Activated T-cell treated with anti-CD3 and anti-CD28 coated beads, Interleukin-2, amount 50 U/mL, for 72 hours (primary cell): Measurements from ENCODE around the gene NAE1. TPM values are rescaled to one million over a fixed set of nuclear protein-coding genes. Genes with fewer than 3 reads are reported as not detected.
"Not testable (repeated sequence)": the region's sequence is repeated elsewhere in the genome, so short reads cannot be mapped to it uniquely, and the experiment has no call there.

Experiments used
- ATAC-seq, 2 donors: fragments of 150-1000 bp; cut with Tn5 transposase; replicated peaks in 1 of 2; 2 replicates each; pipeline ENCODE4 v1.10.0; 2021; ENCODE audit warnings: moderate library complexity in 2 of 2, mild to moderate bottlenecking in 1 of 2
- DNase-seq, 2 donors: peaks; one replicate each; pipeline ENCODE4 v3.0.0; 2021 to 2022; ENCODE audit warnings: mixed read lengths in 1 of 2
- H3K27ac Mint-ChIP-seq: one replicate; pipeline ENCODE4 v1.8.0; 2022; ENCODE audit warnings: mild to moderate bottlenecking, moderate library complexity, mixed read lengths
- H3K27me3 Mint-ChIP-seq: one replicate; pipeline ENCODE4 v1.8.0; 2022; ENCODE audit warnings: low read depth, mixed read lengths
- H3K36me3 Mint-ChIP-seq, 2 donors: one replicate each; pipeline ENCODE4 v1.8.0; 2022; ENCODE audit warnings: mixed read lengths in 2 of 2, mild to moderate bottlenecking in 1 of 2; ENCODE audit not compliant: insufficient read depth in 2 of 2
- H3K4me1 Mint-ChIP-seq: one replicate; pipeline ENCODE4 v1.8.0; 2022; ENCODE audit warnings: low read depth, mixed read lengths
- H3K4me3 Mint-ChIP-seq, 2 donors: one replicate each; pipeline ENCODE4 v1.8.0; 2022; ENCODE audit warnings: mild to moderate bottlenecking in 2 of 2, mixed read lengths in 2 of 2, moderate library complexity in 2 of 2
- H3K9me3 Mint-ChIP-seq, 2 donors: one replicate each; pipeline ENCODE4 v1.8.0; 2022; ENCODE audit warnings: mixed read lengths in 2 of 2
- total RNA-seq, 2 donors: library from RNA; stranded (reverse); gene quantifications; one replicate each; pipeline ENCODE4 v1.2.3, GENCODE V29; 2022

Gene NAE1
- total RNA-seq, 2 donors from 2014 or later = 94.5 to 100 TPM

GRCh38 chr16:66811043-66811442, 19.7 kb downstream of the NAE1 start:
- Mint-ChIP-seq H3K27me3 (no peaks in the 10 kb centered on the region), H3K9me3 (no peaks in the 10 kb centered on the region), H3K27ac (no peak overlapping the region), H3K36me3 (peaks cover 0 to 22% of the 10 kb centered on the region in 2 donors), H3K4me3 (no peak overlapping the region), H3K4me1 (no peaks in the 10 kb centered on the region)
- ATAC-seq (no peak), DNase-seq (no peak)

GRCh38 chr16:66810391-66810790, 20.4 kb downstream of the NAE1 start:
- H3K36me3 Mint-ChIP-seq = peaks cover 3 to 26% of the 10 kb centered on the region in 2 donors
- ATAC-seq (no peak), DNase-seq (no peak)
- H3K4me1 Mint-ChIP-seq = no peaks in the 10 kb centered on the region
- H3K4me3 Mint-ChIP-seq = no peak overlapping the region
- H3K9me3 Mint-ChIP-seq = no peaks in the 10 kb centered on the region
- H3K27ac Mint-ChIP-seq = no peak overlapping the region
- no peaks in the 10 kb centered on the region for H3K27me3 Mint-ChIP-seq

- no peak for ATAC-seq
- no peak for DNase-seq
- Mint-ChIP-seq H3K36me3 (peaks cover 7 to 26% of the 10 kb centered on the region in 2 donors), H3K4me1 (no peaks in the 10 kb centered on the region), H3K9me3 (no peaks in the 10 kb centered on the region), H3K4me3 (no peak overlapping the region), H3K27ac (no peak overlapping the region), H3K27me3 (no peaks in the 10 kb centered on the region)
These were observed 21.0 kb downstream of the NAE1 start for GRCh38 chr16:66809765-66810164.

DNA sequence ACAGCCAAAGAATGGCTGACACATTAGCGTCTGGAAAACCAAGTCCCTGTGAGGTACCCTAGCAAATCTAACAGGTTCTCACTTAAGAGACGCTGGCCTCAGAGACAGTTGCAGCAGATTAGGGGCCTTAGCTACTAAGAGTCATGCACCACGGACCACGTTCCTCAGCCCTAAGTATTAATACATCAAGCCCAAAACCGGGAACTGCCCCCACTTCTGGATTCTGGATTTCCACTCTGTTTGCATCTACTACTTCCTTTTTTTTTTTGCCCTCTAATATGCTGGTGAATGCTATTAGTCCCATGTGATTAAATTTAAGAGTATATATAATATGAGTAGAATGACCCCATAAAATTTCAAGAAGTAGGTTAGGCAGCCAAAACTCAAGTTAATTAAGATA, 28.6 kb downstream of the NAE1 start:
- H3K27ac Mint-ChIP-seq = no peak overlapping the region
- no peaks in the 10 kb centered on the region for H3K4me1 Mint-ChIP-seq
- ATAC-seq = no peak
- peaks cover 7 to 24% of the 10 kb centered on the region in 2 donors for H3K36me3 Mint-ChIP-seq
- DNase-seq = no peak
- H3K27me3 Mint-ChIP-seq = no peaks in the 10 kb centered on the region
- H3K9me3 Mint-ChIP-seq = no peaks in the 10 kb centered on the region
- no peak overlapping the region for H3K4me3 Mint-ChIP-seq

GRCh38 chr16:66801320-66802105, 29.3 kb downstream of the NAE1 start, which contains the start of gene TERB1:
Gene TERB1 (minus strand): TSS chr16:66801584. CDS start chr16:66796798, 4,786 bp downstream.
- no peak within 1 kb of the TSS for H3K27ac Mint-ChIP-seq
- DNase-seq = no peak
- peaks cover 7 to 23% of the 10 kb centered on the region in 2 donors for H3K36me3 Mint-ChIP-seq
- no peaks in the 10 kb centered on the region for H3K9me3 Mint-ChIP-seq
- no peak for ATAC-seq
- H3K4me3 Mint-ChIP-seq = no peak within 1 kb of the TSS
- no peaks in the 10 kb centered on the region for H3K4me1 Mint-ChIP-seq
- no peaks in the 10 kb centered on the region for H3K27me3 Mint-ChIP-seq

GRCh38 chr16:66800856-66801255, 29.9 kb downstream of the NAE1 start:
- no peaks in the 10 kb centered on the region for H3K9me3 Mint-ChIP-seq
- no peak for ATAC-seq
- H3K4me1 Mint-ChIP-seq = no peaks in the 10 kb centered on the region
- DNase-seq = no peak
- no peak overlapping the region for H3K4me3 Mint-ChIP-seq
- no peak overlapping the region for H3K27ac Mint-ChIP-seq
- H3K27me3 Mint-ChIP-seq = no peaks in the 10 kb centered on the region
- peaks cover 7 to 21% of the 10 kb centered on the region in 2 donors for H3K36me3 Mint-ChIP-seq

DNA sequence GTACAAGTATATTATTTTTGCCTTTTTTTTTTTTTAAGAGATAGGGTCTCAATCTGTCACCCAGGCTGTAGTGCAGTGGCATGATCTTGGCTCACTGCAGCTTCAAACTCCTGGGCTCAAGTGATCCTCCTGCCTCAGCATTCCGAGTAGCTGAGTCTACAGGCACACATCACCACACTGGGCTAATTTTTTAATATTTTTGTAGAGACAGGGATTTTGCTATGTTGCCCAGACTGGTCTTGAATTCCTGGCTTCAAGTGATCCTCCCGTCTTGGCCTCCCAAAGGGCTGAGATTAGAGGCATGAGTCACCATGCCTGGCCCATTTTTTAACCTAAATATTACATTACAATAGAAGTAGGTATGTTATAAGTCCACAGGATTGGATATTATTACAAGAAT, 32.6 kb downstream of the NAE1 start:
- Mint-ChIP-seq H3K27ac (no peak overlapping the region), H3K4me1 (no peaks in the 10 kb centered on the region), H3K27me3 (no peaks in the 10 kb centered on the region), H3K36me3 (peaks cover 0 to 1% of the 10 kb centered on the region in 2 donors), H3K4me3 (no peak overlapping the region), H3K9me3 (no peaks in the 10 kb centered on the region)
- DNase-seq = no peak
- ATAC-seq = no peak

DNA sequence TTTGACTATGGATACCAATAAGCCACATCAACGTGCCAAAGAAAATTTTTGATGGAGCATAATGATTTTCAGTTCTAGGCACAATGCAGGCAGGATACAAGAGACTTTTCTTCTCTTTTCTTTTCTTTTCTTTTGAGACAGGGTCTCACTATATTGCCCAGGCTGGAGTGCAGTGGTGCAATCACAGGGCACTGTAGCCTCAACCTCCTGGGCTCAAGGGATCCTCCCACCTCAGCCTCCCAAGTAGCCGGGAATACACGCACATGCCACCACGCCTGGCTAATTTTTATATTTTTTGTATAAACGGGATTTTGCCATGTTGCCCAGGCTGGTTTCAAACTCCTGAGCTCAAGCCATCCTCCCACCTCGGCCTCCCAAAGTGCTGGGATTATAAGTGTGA, 36.8 kb downstream of the NAE1 start:
- not testable (repeated sequence) for H3K4me3 Mint-ChIP-seq, DNase-seq, H3K27ac Mint-ChIP-seq, H3K36me3 Mint-ChIP-seq, H3K27me3 Mint-ChIP-seq, ATAC-seq, H3K4me1 Mint-ChIP-seq, H3K9me3 Mint-ChIP-seq

DNA sequence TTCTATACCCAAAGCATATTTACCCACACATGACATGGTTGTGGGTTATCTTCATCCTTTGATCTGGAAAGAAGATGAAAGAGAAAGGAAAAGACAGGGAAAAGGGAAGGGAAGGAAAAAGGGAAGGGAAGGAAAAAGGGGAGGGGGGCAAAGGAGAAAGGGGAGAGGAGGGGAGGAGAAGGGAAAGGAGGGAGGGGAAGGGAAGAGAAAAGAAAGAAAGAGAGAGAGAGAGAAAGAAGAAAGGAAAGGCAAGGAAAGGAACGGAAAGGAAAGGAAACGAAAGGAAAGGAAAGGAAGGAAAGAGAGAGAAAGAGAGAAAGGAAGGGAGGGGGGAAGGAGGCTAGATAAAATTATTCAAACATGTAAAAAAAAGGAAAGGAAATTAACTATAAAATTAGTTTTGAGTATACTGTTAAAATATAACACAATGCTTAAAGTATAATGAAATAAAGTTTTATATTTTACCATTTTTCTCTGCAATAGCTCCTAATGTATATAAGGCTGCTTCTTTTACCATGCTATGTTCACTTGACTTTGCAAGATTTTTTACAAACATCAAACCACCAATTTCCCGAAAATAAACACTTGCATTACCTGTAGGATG, 40.5 kb downstream of the NAE1 start:
- Mint-ChIP-seq H3K36me3 (no peaks in the 10 kb centered on the region), H3K4me1 (no peaks in the 10 kb centered on the region), H3K27ac (no peak overlapping the region), H3K4me3 (no peak overlapping the region), H3K27me3 (no peaks in the 10 kb centered on the region), H3K9me3 (no peaks in the 10 kb centered on the region)
- ATAC-seq = no peak
- DNase-seq = no peak

DNA sequence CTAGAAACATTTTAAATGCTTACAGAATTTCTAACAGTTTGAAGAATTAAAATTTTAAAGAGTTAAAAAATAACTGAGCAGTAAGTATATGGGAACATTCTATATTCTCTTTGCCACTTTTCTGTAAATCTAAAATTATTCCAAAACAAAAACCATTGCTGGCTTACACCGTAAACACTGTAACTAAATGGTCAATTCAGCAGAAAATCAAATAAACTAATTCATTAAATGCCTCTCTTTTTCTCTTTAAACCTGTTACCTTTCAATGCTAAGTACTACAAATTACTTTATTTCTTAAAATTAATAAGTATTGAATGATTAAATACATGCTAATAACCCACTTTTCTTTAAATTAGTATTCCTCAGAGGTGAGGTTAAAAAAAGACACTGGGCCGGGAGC, 43.3 kb downstream of the NAE1 start:
- ATAC-seq (no peak), DNase-seq (no peak)

DNA sequence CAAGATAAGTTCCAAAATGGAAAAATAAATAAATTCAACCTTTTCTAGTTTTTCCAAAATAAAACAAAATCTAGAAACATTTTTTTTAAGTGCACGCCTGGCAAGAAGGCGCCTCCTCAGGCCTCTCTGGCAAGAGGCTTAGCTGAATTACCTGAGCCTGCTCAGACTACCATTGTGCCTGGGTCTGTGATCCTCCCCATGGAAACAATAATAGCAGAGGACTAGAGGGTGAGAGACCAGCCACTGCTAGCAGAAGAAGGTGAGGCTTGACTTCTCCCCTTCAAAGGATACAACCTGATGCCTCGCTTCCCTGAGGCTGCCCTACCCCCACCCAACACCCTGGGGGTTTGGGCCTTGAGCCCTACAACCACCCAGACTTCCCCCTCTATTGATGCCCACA, 44.2 kb downstream of the NAE1 start:
- H3K27me3 Mint-ChIP-seq = no peaks in the 10 kb centered on the region
- H3K4me3 Mint-ChIP-seq = no peak overlapping the region
- no peak for ATAC-seq
- no peaks in the 10 kb centered on the region for H3K4me1 Mint-ChIP-seq
- no peak for DNase-seq
- H3K9me3 Mint-ChIP-seq = no peaks in the 10 kb centered on the region
- H3K27ac Mint-ChIP-seq = no peak overlapping the region
- H3K36me3 Mint-ChIP-seq = no peaks in the 10 kb centered on the region

More for the DNA sequence above, 43.3 kb downstream of the NAE1 start:
- H3K27me3 Mint-ChIP-seq = no peaks in the 10 kb centered on the region
- H3K4me1 Mint-ChIP-seq = no peaks in the 10 kb centered on the region
- H3K36me3 Mint-ChIP-seq = no peaks in the 10 kb centered on the region
- H3K4me3 Mint-ChIP-seq = no peak overlapping the region
- H3K27ac Mint-ChIP-seq = no peak overlapping the region
- H3K9me3 Mint-ChIP-seq = no peaks in the 10 kb centered on the region

DNA sequence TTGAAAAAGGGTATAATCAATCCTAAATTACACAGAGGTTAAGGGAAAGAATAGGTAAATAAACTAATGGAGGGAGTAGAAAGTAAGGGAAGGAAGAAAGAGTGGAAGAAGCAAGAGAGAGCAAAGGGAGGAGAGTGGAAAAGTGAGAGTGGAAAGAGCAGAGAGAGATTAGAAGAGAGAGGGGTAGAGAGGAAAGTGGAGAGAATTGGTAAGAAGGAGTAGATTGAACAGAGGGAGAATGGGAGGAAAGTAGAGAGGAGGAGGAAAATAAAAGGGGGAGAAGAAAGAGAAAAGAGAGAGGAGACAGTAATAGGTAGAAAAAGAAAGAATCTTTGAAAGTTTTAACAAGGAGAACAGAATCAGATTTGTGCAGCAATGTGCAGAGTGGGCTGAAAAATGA, 54.3 kb downstream of the NAE1 start:
- Mint-ChIP-seq H3K4me3 (no peak overlapping the region), H3K4me1 (no peaks in the 10 kb centered on the region), H3K36me3 (no peaks in the 10 kb centered on the region), H3K9me3 (no peaks in the 10 kb centered on the region), H3K27me3 (no peaks in the 10 kb centered on the region), H3K27ac (no peak overlapping the region)
- ATAC-seq (no peak), DNase-seq (no peak)

DNA sequence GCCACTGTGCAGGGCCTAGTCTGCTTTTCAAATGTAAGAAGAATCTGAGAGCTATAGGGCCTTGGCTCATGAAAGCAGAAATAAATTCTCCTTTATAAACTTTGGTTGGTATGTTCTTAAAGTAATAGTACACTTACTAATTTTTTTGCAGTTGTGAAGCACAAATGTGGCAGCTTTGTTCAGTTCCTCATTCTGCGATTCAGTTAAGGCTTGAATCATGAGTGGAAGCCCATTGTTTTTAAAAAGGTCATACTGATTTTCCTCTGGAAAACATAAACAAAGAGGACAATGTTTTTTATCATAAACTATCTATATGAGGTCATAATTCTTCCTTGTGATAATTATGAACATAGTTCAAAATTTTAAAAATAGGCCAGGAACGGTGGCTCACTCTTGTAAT, 55.8 kb downstream of the NAE1 start:
- DNase-seq = no peak
- ATAC-seq = no peak
- no peaks in the 10 kb centered on the region for H3K27me3 Mint-ChIP-seq

DNA sequence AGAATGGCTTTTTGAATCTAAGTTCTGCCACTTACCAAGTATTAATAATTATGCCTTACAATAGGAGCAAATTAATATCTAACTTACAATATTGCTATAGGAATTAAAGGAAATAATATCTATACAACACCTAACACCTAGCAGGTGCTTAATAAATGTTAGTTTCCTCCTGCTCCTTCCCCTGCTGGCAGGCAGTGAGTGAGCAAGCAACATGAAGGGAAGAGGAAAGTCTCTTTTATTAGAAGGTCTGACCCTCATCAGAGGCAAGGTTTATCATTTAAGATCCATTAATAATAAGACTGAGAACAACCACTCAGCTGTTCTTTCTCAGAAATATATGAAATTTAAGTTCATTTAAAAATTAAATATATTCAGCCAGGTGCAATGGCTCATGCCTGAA, 72.7 kb downstream of the NAE1 start:
- ATAC-seq (no peak), DNase-seq (no peak)
- Mint-ChIP-seq H3K9me3 (no peaks in the 10 kb centered on the region), H3K27ac (no peak overlapping the region), H3K36me3 (no peaks in the 10 kb centered on the region), H3K27me3 (no peaks in the 10 kb centered on the region), H3K4me1 (no peaks in the 10 kb centered on the region), H3K4me3 (no peak overlapping the region)

More for the DNA sequence above, 55.8 kb downstream of the NAE1 start:
- no peaks in the 10 kb centered on the region for H3K36me3 Mint-ChIP-seq
- no peaks in the 10 kb centered on the region for H3K9me3 Mint-ChIP-seq
- no peaks in the 10 kb centered on the region for H3K4me1 Mint-ChIP-seq
- no peak overlapping the region for H3K4me3 Mint-ChIP-seq
- H3K27ac Mint-ChIP-seq = no peak overlapping the region
